HEK293 (cell line): ENCODE measurements around the gene TMEM88.
A peak's percentile ranks its signal among the peaks of the same experiment; 100 is the strongest.

Source experiments
- BCL11B ChIP-seq: fragments of 450-650 bp; formaldehyde crosslinking; IDR thresholded peaks from 2 replicates; pipeline ENCODE4 v1.5.1; 2016; ENCODE audit warnings: low read depth, missing biosample characterization, missing genetic modification characterization
- KLF1 ChIP-seq: fragments of 450-650 bp; formaldehyde crosslinking; IDR thresholded peaks from 2 replicates; pipeline ENCODE4 v1.5.1; 2016; ENCODE audit warnings: missing biosample characterization, missing genetic modification characterization
- KLF10 ChIP-seq: fragments of 450-650 bp; IDR thresholded peaks from 2 replicates; pipeline ENCODE4 v1.5.1; 2018; ENCODE audit warnings: missing biosample characterization, mild to moderate bottlenecking, missing genetic modification characterization
- KLF9 ChIP-seq: fragments of 450-650 bp; formaldehyde crosslinking; IDR thresholded peaks from 2 replicates; pipeline ENCODE4 v1.5.1; 2016; ENCODE audit warnings: missing biosample characterization, missing genetic modification characterization, low read depth
- PRDM1 ChIP-seq: fragments of 450-650 bp; formaldehyde crosslinking; IDR thresholded peaks from 2 replicates; pipeline ENCODE4; 2016; ENCODE audit warnings: missing biosample characterization, missing genetic modification characterization
- SETDB1 ChIP-seq: IDR thresholded peaks from one replicate; pipeline ENCODE4 v1.6.1; 2017; ENCODE audit warnings: mild to moderate bottlenecking, low read length, moderate library complexity, mixed read lengths; ENCODE audit not compliant: insufficient read length
- SP7 ChIP-seq: fragments of 450-650 bp; formaldehyde crosslinking; IDR thresholded peaks from 2 replicates; pipeline ENCODE4 v1.5.1; 2016; ENCODE audit warnings: missing biosample characterization, missing genetic modification characterization
- ZBTB21 ChIP-seq: fragments of 450-650 bp; formaldehyde crosslinking; IDR thresholded peaks from 2 replicates; pipeline ENCODE4 v1.5.1; 2017; ENCODE audit warnings: missing biosample characterization, missing genetic modification characterization
- ZBTB26 ChIP-seq: fragments of 450-650 bp; formaldehyde crosslinking; optimal IDR thresholded peaks from 2 replicates; pipeline ENCODE3; 2016; ENCODE audit warnings: missing biosample characterization, mild to moderate bottlenecking, missing genetic modification characterization
- ZFP41 ChIP-seq: fragments of 450-650 bp; formaldehyde crosslinking; IDR thresholded peaks from 2 replicates; pipeline ENCODE4 v1.5.1; 2016; ENCODE audit warnings: missing biosample characterization, missing genetic modification characterization, borderline replicate concordance
- ZNF112 ChIP-seq: fragments of 450-650 bp; formaldehyde crosslinking; IDR thresholded peaks from 2 replicates; pipeline ENCODE4 v1.5.0; 2017; ENCODE audit warnings: missing biosample characterization, missing genetic modification characterization
- ZNF184 ChIP-seq: fragments of 450-650 bp; IDR thresholded peaks from 2 replicates; pipeline ENCODE4 v1.5.1; 2018; ENCODE audit warnings: missing biosample characterization, mild to moderate bottlenecking, missing genetic modification characterization
- ZNF202 ChIP-seq: fragments of 450-650 bp; formaldehyde crosslinking; IDR thresholded peaks from 2 replicates; pipeline ENCODE4 v1.5.1; 2016; ENCODE audit warnings: missing biosample characterization, missing genetic modification characterization, borderline replicate concordance
- ZNF248 ChIP-seq: fragments of 450-650 bp; formaldehyde crosslinking; IDR thresholded peaks from 2 replicates; pipeline ENCODE4 v1.5.1; 2017; ENCODE audit warnings: missing biosample characterization, missing genetic modification characterization
- ZNF266 ChIP-seq: fragments of 450-650 bp; formaldehyde crosslinking; IDR thresholded peaks from 2 replicates; pipeline ENCODE4 v1.5.1; 2016; ENCODE audit warnings: missing biosample characterization, missing genetic modification characterization, low read depth
- ZNF530 ChIP-seq: fragments of 450-650 bp; formaldehyde crosslinking; IDR thresholded peaks from 2 replicates; pipeline ENCODE4 v1.5.1; 2016; ENCODE audit warnings: low read depth, missing biosample characterization, missing genetic modification characterization
- ZNF544 ChIP-seq: fragments of 450-650 bp; formaldehyde crosslinking; IDR thresholded peaks from 2 replicates; pipeline ENCODE4 v1.5.0; 2017; ENCODE audit warnings: missing biosample characterization, missing genetic modification characterization
- ZNF600 ChIP-seq: fragments of 450-650 bp; formaldehyde crosslinking; IDR thresholded peaks from 2 replicates; pipeline ENCODE4 v1.5.1; 2016; ENCODE audit warnings: missing biosample characterization, missing genetic modification characterization
- ZNF629 ChIP-seq: fragments of 450-650 bp; formaldehyde crosslinking; IDR thresholded peaks from 2 replicates; pipeline ENCODE4 v1.5.1; 2017; ENCODE audit warnings: missing biosample characterization, missing genetic modification characterization
- ZNF654 ChIP-seq: fragments of 450-650 bp; formaldehyde crosslinking; IDR thresholded peaks from 2 replicates; pipeline ENCODE4 v1.5.1; 2016; ENCODE audit warnings: low read depth, missing biosample characterization, missing genetic modification characterization
- ZXDB ChIP-seq: fragments of 450-650 bp; formaldehyde crosslinking; IDR thresholded peaks from 2 replicates; pipeline ENCODE4 v1.5.1; 2016; ENCODE audit warnings: missing biosample characterization, missing genetic modification characterization
- TF ChIP-seq, protein P1 (sequence below): fragments of 450-650 bp; formaldehyde crosslinking; conservative IDR thresholded peaks from 2 replicates; pipeline ENCODE4 v1.5.1; 2016; ENCODE audit warnings: low read depth, missing biosample characterization, missing genetic modification characterization
- TF ChIP-seq, protein P2 (sequence below): fragments of 450-650 bp; formaldehyde crosslinking; IDR thresholded peaks from 2 replicates; pipeline ENCODE4 v1.5.1; 2016; ENCODE audit warnings: missing biosample characterization, missing genetic modification characterization
- TF ChIP-seq, protein P3 (sequence below): fragments of 450-650 bp; formaldehyde crosslinking; IDR thresholded peaks from 2 replicates; pipeline ENCODE4 v1.5.1; 2017; ENCODE audit warnings: missing biosample characterization, mild to moderate bottlenecking, missing genetic modification characterization, moderate library complexity
- TF ChIP-seq, protein P4 (sequence below): fragments of 450-650 bp; formaldehyde crosslinking; IDR thresholded peaks from 2 replicates; pipeline ENCODE4 v1.5.1; 2016; ENCODE audit warnings: missing biosample characterization, missing genetic modification characterization
- TF ChIP-seq, protein P5 (sequence below): fragments of 450-650 bp; formaldehyde crosslinking; IDR thresholded peaks from 2 replicates; pipeline ENCODE4 v1.5.1; 2016; ENCODE audit warnings: missing biosample characterization, missing genetic modification characterization

The TMEM88 gene

DNA sequence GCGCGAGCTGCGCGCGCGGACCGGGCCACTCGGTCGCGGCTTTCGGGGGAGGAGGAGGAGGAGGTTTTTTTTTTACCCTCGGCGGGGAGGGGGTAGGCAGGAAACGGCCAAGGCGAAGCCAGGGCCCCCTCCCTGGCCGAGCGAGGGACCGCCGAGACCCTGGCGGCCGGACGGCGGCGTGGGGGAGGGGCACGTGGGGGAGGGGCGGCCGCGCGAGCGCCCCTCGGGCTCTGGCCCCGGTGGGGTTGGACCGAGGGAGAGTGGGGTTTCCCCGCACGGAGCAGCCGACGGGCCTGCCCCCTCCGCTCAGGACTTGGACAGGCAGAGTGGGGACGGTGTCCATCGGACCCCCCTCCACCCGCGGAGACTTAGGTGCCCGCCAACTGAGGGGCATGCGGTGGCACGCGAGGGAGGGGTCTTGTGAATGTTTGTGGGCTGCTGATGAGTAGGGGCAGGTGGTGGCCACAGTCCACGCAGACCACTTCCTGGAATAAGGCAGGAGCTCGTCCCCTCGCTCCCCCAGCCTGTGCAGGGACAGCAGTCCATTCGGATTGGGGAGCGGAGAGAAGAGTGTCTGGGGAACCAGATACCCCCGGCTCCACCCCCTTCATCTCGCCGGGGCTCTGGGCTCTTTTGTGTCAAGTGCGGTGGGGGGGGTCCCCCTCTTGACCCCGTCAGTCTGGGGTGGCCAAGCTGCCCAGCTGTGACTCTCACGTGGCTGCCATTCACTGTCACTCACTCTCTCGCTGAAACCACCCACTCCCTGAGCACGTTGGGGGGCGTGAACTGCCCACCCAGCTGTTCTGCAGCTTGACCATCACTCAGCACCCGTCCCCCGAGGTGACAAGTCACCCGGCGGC, 30.7 kb downstream of the TMEM88 start (continued):
- TF ChIP-seq, protein P1, sequence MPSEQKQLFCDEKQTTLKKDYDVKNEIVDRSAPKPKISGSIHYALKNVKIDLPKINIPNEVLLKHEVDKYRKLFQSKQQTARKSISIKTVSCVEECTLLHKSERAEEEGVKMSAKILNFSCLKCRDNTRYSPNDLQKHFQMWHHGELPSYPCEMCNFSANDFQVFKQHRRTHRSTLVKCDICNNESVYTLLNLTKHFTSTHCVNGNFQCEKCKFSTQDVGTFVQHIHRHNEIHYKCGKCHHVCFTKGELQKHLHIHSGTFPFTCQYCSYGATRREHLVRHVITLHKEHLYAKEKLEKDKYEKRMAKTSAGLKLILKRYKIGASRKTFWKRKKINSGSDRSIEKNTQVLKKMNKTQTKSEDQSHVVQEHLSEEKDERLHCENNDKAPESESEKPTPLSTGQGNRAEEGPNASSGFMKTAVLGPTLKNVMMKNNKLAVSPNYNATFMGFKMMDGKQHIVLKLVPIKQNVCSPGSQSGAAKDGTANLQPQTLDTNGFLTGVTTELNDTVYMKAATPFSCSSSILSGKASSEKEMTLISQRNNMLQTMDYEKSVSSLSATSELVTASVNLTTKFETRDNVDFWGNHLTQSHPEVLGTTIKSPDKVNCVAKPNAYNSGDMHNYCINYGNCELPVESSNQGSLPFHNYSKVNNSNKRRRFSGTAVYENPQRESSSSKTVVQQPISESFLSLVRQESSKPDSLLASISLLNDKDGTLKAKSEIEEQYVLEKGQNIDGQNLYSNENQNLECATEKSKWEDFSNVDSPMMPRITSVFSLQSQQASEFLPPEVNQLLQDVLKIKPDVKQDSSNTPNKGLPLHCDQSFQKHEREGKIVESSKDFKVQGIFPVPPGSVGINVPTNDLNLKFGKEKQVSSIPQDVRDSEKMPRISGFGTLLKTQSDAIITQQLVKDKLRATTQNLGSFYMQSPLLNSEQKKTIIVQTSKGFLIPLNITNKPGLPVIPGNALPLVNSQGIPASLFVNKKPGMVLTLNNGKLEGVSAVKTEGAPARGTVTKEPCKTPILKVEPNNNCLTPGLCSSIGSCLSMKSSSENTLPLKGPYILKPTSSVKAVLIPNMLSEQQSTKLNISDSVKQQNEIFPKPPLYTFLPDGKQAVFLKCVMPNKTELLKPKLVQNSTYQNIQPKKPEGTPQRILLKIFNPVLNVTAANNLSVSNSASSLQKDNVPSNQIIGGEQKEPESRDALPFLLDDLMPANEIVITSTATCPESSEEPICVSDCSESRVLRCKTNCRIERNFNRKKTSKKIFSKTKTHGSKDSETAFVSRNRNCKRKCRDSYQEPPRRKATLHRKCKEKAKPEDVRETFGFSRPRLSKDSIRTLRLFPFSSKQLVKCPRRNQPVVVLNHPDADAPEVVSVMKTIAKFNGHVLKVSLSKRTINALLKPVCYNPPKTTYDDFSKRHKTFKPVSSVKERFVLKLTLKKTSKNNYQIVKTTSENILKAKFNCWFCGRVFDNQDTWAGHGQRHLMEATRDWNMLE: no peak
- no peak for TF ChIP-seq ZNF202 (tag by site-specific recombination)
- TF ChIP-seq SETDB1: no peak
- no peak for TF ChIP-seq ZNF530
- TF ChIP-seq ZNF184: no peak
- no peak for TF ChIP-seq ZNF248 (tag by site-specific recombination)
- TF ChIP-seq KLF1: peak; percentile 55
- TF ChIP-seq ZNF544: no peak
- TF ChIP-seq PRDM1: peak; percentile 77
- TF ChIP-seq ZNF654: no peak
- peak; percentile 92 for TF ChIP-seq ZXDB (tag by site-specific recombination)
- TF ChIP-seq, protein P2, sequence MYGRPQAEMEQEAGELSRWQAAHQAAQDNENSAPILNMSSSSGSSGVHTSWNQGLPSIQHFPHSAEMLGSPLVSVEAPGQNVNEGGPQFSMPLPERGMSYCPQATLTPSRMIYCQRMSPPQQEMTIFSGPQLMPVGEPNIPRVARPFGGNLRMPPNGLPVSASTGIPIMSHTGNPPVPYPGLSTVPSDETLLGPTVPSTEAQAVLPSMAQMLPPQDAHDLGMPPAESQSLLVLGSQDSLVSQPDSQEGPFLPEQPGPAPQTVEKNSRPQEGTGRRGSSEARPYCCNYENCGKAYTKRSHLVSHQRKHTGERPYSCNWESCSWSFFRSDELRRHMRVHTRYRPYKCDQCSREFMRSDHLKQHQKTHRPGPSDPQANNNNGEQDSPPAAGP (tag by site-specific recombination): 0 out of 2 replicates have a peak, but pooled peaks have one; percentile 61
- TF ChIP-seq ZNF112 (tag by site-specific recombination): no peak
- TF ChIP-seq ZBTB21 (tag by site-specific recombination): no peak
- TF ChIP-seq KLF9 (tag by site-specific recombination): peak; percentile 91
- TF ChIP-seq SP7 (tag by site-specific recombination): peak; percentile 77
- no peak for TF ChIP-seq ZFP41 (tag by site-specific recombination)
- no peak for TF ChIP-seq ZNF266 (tag by site-specific recombination)
- TF ChIP-seq KLF10 (tag by site-specific recombination): peak; percentile 68; the same call in 1 of the 2 replicates
- peak; percentile 47 for TF ChIP-seq ZNF629 (tag by site-specific recombination)
- TF ChIP-seq ZBTB26 (tag by site-specific recombination): peak; percentile 65
- TF ChIP-seq, protein P3, sequence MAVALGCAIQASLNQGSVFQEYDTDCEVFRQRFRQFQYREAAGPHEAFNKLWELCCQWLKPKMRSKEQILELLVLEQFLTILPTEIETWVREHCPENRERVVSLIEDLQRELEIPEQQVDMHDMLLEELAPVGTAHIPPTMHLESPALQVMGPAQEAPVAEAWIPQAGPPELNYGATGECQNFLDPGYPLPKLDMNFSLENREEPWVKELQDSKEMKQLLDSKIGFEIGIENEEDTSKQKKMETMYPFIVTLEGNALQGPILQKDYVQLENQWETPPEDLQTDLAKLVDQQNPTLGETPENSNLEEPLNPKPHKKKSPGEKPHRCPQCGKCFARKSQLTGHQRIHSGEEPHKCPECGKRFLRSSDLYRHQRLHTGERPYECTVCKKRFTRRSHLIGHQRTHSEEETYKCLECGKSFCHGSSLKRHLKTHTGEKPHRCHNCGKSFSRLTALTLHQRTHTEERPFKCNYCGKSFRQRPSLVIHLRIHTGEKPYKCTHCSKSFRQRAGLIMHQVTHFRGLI: no peak
- TF ChIP-seq, protein P4, sequence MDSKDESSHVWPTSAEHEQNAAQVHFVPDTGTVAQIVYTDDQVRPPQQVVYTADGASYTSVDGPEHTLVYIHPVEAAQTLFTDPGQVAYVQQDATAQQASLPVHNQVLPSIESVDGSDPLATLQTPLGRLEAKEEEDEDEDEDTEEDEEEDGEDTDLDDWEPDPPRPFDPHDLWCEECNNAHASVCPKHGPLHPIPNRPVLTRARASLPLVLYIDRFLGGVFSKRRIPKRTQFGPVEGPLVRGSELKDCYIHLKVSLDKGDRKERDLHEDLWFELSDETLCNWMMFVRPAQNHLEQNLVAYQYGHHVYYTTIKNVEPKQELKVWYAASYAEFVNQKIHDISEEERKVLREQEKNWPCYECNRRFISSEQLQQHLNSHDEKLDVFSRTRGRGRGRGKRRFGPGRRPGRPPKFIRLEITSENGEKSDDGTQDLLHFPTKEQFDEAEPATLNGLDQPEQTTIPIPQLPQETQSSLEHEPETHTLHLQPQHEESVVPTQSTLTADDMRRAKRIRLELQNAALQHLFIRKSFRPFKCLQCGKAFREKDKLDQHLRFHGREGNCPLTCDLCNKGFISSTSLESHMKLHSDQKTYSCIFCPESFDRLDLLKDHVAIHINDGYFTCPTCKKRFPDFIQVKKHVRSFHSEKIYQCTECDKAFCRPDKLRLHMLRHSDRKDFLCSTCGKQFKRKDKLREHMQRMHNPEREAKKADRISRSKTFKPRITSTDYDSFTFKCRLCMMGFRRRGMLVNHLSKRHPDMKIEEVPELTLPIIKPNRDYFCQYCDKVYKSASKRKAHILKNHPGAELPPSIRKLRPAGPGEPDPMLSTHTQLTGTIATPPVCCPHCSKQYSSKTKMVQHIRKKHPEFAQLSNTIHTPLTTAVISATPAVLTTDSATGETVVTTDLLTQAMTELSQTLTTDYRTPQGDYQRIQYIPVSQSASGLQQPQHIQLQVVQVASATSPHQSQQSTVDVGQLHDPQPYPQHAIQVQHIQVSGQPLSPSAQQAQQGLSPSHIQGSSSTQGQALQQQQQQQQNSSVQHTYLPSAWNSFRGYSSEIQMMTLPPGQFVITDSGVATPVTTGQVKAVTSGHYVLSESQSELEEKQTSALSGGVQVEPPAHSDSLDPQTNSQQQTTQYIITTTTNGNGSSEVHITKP (tag by site-specific recombination): peak; percentile 92
- TF ChIP-seq BCL11B: peak; percentile 90
- TF ChIP-seq ZNF600 (tag by site-specific recombination): peak; percentile 29; the same call in 1 of the 2 replicates
- TF ChIP-seq, protein P5, sequence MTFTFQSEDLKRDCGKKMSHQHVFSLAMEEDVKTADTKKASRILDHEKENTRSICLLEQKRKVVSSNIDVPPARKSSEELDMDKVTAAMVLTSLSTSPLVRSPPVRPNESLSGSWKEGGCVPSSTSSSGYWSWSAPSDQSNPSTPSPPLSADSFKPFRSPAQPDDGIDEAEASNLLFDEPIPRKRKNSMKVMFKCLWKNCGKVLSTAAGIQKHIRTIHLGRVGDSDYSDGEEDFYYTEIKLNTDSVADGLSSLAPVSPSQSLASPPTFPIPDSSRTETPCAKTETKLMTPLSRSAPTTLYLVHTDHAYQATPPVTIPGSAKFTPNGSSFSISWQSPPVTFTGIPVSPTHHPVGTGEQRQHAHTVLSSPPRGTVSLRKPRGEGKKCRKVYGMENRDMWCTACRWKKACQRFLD (tag by site-specific recombination): no peak
